GM19397 (cell line): Measurements from ENCODE around the gene MYLK.
"Not testable (repeated sequence)": the region's sequence is repeated elsewhere in the genome, so short reads cannot be mapped to it uniquely, and the experiment has no call there.

Experiments
- ATAC-seq: cut with Tn5 transposase; IDR thresholded peaks from one replicate; pipeline ENCODE4 v1.9.1; 2021; ENCODE audit warnings: mild to moderate bottlenecking, moderate library complexity; ENCODE audit not compliant: unreplicated experiment

The MYLK gene

GRCh38 chr3:123755085-123755484 is 129.0 kb downstream of the MYLK start:
- no peak for ATAC-seq

DNA sequence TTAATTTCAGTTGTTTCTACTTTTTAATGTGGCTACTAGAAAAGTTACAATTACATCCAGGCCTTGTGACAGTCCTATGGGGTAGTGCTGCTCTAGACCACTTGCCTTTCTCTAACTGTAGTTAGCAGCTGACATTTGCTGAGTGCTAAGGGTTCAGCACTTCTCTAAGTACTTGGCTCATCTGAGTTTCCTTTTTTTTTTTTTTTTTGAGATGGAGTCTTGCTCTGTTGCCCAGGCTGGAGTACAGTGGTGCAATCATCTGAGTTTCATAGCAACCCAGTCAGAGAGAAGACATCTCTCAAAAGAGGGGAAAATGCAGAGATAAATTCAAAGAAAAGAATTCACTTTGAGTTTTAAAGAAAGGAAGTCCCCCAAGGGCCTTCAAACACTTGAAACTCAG is 130.8 kb downstream of the MYLK start:
- no peak for ATAC-seq

- ATAC-seq = no peak
Measured at GRCh38 chr3:123752228-123752627, 131.9 kb downstream of the MYLK start.

GRCh38 chr3:123751433-123751832 is 132.7 kb downstream of the MYLK start:
- ATAC-seq = no peak

GRCh38 chr3:123750659-123751420 is 133.3 kb downstream of the MYLK start:
- no peak for ATAC-seq

DNA sequence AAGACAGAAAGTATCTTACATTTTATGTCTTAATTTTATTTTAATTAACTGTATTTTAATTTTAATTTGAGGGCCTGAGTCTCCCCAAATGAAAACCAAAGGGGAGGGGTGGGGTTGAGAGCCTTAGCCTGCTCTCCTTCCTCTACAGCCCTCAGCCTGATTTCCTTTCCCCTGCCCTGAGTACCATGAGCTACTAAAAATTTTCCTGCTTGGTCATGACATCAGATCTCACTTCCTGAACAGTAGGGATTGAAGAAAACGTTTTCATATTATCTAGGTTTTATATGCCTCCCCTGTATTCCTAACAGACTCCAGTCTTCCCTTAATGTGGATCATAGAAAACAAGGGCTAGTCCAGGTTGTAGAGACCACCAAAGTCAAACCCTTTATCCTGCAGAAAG is 133.9 kb downstream of the MYLK start:
- no peak for ATAC-seq

DNA sequence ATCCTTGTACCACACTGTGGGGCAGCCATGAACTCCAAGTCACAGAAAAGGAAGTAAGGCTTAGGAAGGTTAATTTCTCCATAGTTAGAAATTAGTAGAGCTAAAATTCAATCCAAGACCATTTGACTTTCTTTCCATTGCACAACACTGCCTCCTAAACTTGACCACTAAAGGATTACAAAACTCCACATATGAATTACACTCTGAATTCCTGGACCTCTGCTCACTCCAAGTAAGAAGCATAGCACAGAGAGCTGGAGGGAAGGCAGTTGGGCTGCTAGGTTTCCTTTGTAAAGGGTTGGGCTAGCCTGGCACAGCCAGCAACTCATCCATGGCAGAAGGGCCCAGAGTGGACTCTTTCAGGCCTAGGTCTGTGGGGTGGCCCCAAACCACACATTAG is 134.4 kb downstream of the MYLK start:
- no peak for ATAC-seq

- no peak for ATAC-seq
Measured at GRCh38 chr3:123745184-123745855, 138.8 kb downstream of the MYLK start.

- ATAC-seq = no peak
Measured at GRCh38 chr3:123744064-123744463, 140.1 kb downstream of the MYLK start.

GRCh38 chr3:123743121-123743520 is 141.0 kb downstream of the MYLK start:
- ATAC-seq = no peak

- ATAC-seq = no peak
Measured at GRCh38 chr3:123741041-123741511, 143.1 kb downstream of the MYLK start.

DNA sequence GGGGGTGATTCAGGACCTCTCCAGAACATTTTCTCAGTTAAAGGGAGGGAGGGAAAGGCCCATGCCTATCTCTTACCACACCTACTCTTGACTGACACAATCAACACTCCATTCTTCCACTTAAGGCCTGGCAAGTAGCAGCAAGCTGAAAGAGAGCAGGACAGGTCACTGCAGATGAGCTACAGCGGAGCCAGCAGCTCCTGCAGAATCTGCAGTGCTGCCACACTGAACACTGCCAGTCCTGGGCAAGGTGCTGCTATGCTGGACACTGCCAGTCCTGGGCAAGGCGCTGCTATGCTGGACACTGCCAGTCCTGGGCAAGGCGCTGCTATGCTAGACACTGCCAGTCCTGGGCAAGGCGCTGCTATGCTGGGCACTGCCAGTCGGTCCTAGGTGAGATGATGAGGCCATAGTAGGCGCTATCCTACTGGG is 143.7 kb downstream of the MYLK start:
- ATAC-seq = no peak

- ATAC-seq = no peak
Measured at GRCh38 chr3:123739754-123740153, 144.4 kb downstream of the MYLK start.

GRCh38 chr3:123739106-123739505 is 145.0 kb downstream of the MYLK start:
- no peak for ATAC-seq

- ATAC-seq = not testable (repeated sequence)
Measured at GRCh38 chr3:123738522-123738921, 145.6 kb downstream of the MYLK start.

GRCh38 chr3:123737168-123737567 is 147.0 kb downstream of the MYLK start:
- ATAC-seq = no peak

DNA sequence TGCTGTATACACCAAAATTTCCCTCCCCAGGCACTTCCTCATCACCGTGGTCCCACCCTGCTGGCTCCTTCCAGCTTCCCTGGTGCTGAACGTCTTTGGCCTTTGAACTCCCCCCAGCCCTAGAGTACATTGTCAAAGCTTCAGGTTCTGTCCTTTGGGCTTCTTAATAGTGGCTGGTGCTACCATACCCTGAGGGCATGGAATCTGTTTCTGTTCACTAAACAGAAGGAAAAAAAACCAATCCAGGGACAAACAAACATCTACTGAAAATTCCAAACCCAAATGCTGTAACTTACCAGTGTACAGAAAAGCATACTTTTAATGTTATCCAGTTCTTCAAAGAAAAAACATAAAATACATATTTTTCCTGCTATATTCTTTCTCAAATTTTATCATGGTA is 148.7 kb downstream of the MYLK start:
- no peak for ATAC-seq

- no peak for ATAC-seq
Measured at GRCh38 chr3:123734527-123734902, 149.6 kb downstream of the MYLK start.

DNA sequence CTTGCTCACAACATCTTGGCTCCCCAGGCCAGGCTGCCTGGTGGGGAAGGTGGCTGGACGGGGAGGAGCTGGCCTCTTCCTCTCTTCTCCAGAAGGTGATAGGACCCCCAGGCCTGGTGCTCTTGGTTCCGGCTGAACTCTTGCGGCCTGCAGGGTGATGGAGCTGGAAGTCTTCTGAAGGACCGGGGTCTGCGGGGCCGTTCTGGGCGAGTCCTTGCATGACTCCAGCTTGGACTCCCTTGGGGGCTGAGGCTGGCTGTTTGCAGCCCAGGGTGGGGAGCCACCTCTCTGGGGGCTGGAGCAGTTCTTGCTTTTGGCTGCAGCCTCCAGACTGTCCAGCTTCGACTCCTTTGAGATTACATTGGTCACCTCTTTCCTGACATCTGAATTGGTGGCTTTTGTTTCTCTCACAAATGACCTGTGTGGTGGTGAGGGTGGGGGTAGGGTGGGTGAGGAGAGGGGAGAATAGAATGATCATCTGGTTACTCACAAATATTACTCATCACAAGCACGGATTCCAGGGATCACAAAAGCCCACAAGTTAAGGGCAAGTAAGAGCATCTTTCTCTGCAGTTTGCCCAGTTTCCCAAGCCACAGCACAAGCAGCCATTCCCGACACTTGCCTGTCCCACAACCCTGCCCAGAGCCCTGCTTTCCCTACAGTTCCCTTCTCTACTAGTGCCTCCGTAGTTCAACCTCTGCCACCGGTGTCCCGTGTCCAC is 150.2 kb downstream of the MYLK start:
- no peak for ATAC-seq

DNA sequence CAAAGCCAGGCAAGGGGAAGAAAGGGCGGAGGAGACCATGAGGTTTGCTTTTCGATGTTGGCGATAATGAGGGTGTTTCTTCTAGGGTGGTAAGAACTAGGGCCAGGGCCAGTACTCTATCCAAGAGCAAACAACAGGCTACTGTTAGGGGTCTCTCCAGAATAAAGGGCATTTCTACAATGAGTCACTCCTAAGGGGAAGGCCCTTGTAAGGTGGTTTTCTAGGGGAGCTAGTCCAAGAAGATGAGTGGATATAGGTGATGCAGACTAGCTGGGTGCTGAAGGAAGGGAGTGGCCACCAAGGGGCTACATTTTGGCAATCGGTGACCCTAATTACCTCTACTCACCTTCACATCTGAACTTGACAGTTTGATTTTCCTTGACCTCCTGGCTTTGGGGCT is 150.8 kb downstream of the MYLK start:
- ATAC-seq = no peak

GRCh38 chr3:123732447-123732846 is 151.7 kb downstream of the MYLK start:
- ATAC-seq = no peak

GRCh38 chr3:123730829-123731228 is 153.3 kb downstream of the MYLK start:
- no peak for ATAC-seq
